HG03103 (cell line): Measurements from ENCODE around the gene ARL3.
"Not testable (repeated sequence)": the region's sequence is repeated elsewhere in the genome, so short reads cannot be mapped to it uniquely, and the experiment has no call there.

ENCODE experiments used
- ATAC-seq: cut with Tn5 transposase; IDR thresholded peaks from one replicate; pipeline ENCODE4 v1.9.1; 2021; ENCODE audit warnings: low read depth; ENCODE audit not compliant: unreplicated experiment

Gene ARL3

GRCh38 chr10:102713814-102714620, at the start of gene ARL3:
TSS of gene ARL3 (minus strand) at chr10:102714397. CDS start at chr10:102714275, 122 bp downstream.
- ATAC-seq: peak; percentile 78

DNA sequence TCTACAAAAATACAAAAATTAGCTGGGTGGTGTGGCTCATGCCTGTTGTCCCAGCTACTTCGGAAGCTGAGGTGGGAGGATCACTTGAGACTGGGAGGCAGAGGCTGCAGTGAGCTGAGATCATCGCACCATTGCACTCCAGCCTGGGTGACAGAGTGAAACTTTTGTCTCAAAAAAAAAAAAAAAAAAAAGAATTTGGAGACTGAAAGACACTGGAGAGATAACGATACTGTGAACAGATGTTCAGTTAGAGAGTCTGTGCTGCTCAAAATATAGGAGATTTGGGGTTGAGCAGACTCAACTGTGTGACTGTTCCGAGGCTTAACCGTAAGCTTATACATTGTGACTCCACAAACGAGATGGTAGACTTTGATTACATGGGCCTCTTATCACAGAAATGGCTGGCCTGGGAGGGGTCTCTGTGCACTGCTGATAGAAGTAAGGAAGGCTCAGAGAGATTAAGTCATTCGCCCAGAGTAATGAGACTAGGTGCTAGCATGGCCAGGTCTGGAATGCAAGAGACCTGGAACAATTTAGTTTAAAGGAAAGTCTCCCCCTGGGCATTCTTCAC, 48.9 kb upstream of the ARL3 start:
- no peak for ATAC-seq

GRCh38 chr10:102762401-102763015, 48.3 kb upstream of the ARL3 start:
- no peak for ATAC-seq

DNA sequence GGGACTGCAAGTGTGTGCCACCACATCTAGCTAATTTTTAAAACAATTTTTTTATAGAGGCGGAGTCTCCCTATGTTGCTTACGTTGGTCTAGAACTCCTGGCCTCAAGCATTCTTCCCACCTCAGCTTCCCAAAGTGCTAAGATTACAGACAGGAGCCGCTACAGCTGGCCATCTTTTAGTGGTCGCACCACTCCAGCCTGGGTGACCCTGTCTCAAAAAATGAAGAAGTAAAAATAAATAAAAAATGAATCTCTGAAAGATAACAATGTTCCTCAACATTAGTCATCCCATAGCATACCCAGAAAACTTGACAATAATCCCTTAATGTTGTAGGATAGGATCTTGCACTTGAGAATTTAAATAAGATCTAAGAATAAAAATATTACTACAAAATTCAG, 47.8 kb upstream of the ARL3 start:
- no peak for ATAC-seq

DNA sequence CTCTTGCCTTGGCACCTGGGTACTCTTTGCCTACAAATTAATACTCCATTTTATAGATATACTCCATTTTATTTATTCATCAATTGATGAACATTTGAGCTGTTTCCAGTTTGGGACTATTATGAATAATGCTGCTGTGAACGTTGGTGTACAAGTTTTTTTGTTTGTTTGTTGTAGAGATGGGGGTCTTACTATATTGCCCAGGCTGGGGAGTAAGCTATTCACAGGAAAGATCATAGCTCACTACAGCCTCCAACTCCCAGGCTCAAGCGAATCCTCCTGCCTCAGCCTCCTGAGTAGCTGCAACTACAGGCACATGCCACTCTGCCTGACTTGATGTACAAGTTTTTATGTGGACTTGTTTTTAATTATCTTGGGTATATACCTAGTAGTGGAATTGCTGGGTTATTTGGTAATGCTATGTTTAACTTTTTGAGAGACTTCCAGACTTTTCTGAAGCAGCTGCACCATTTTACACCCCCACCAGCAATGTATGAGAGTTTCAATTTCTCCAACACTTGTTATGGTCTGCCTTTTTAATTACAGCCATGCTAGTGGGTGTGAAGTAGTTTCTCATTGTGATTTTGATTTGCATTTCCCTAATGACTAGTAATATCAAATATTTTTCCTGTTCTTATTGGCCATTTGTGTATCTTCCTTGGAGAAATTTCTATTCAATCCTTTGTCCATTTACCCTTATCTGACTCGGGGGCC, 45.5 kb upstream of the ARL3 start:
- no peak for ATAC-seq

GRCh38 chr10:102758933-102759262, 44.7 kb upstream of the ARL3 start:
- not testable (repeated sequence) for ATAC-seq

DNA sequence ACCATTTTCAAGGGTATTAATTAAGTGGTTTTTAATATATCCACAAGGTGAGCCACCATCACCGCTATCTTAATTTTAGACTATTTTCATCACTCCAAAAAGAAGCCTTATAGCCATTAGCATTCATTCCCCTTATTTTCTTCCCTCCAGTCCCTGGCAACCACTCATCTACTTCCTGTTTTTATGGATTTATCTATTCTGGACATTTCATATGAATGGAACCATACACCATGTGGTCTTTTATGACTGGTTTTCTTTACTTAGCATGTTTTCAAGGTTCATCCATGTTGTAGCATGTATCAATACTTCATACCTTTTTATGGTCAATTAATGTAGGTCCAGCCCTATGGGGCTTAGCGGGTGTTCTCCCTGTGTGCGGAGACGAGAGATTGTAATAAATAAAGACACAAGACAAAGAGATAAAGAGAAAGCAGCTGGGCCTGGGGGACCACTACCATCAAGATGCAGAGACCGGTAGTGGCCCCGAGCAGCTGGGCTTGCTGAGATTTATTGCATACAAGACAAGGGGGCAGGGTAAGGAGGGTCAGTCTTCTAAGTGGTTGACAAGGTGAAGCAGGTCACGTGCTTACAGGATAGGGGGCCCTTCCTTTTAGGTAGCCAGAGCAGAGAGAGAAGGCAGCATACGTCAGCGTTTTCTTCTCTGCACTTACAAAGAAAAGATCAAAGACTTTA, 44.2 kb upstream of the ARL3 start:
- ATAC-seq: no peak

- no peak for ATAC-seq
Observed at GRCh38 chr10:102757323-102757722, 43.1 kb upstream of the ARL3 start.

- ATAC-seq: no peak
Observed at GRCh38 chr10:102753718-102754117, 39.5 kb upstream of the ARL3 start.

GRCh38 chr10:102752934-102753664, 38.9 kb upstream of the ARL3 start:
- no peak for ATAC-seq

DNA sequence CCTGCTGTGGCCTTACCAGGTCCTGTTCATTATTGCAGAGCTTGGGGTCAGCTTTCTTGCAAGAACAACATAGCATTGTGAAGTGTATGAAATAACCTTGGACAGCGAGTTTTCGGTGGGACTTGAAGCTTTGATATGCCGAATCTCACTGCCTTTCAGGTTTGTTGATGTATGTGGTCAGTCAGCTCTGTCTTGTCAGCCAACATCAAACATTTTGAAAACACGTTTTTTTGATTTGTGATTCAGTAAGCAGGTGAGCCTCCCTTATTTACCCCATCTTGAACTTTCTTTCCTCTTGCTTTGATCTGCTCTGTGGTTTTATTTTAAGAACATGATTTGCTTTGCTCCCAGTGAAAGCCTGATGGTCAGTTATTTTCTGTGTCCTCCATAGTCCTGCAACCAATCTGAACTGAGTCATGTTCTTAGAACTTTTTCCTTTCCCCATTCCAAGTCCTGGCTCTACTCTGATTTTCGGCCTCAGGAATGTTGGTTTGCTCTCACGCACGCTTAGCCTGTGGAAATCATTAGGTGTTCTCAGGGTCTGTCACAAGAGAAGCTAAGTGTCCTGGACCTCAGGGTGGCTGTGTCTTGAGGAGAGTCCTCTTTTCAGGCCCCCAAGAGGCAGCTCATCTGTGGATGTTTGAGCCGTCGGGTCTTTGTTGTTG, 38.2 kb upstream of the ARL3 start:
- no peak for ATAC-seq

- ATAC-seq: no peak
Observed at GRCh38 chr10:102745157-102745556, 31.0 kb upstream of the ARL3 start.

- ATAC-seq: no peak
Observed at GRCh38 chr10:102744374-102745051, 30.3 kb upstream of the ARL3 start.

GRCh38 chr10:102743588-102744373, 29.6 kb upstream of the ARL3 start, which contains the start of gene WBP1L:
TSS of gene WBP1L (plus strand) at chr10:102743948. CDS start at chr10:102744054, 106 bp downstream.
- peak; percentile 94 for ATAC-seq

GRCh38 chr10:102743078-102743587, 28.9 kb upstream of the ARL3 start:
- ATAC-seq: no peak

DNA sequence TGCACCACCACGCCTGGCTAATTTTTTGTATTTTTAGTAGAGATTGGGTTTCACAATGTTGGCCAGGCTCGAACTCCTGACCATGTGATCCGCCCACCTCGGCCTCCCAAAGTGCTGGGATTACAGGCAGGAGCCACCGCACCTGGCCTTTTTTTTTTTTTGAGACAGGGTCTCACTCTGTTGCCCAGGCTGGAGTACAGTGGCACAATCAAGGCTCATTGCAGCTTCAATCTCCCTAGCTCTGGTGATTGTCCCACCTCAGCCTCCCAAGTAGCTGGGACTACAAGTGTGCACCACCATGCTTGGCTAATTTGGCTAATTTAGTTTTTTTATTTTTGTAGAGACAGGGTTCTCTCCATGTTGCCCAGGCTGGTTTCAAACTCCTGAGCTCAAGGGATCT, 28.1 kb upstream of the ARL3 start:
- not testable (repeated sequence) for ATAC-seq

DNA sequence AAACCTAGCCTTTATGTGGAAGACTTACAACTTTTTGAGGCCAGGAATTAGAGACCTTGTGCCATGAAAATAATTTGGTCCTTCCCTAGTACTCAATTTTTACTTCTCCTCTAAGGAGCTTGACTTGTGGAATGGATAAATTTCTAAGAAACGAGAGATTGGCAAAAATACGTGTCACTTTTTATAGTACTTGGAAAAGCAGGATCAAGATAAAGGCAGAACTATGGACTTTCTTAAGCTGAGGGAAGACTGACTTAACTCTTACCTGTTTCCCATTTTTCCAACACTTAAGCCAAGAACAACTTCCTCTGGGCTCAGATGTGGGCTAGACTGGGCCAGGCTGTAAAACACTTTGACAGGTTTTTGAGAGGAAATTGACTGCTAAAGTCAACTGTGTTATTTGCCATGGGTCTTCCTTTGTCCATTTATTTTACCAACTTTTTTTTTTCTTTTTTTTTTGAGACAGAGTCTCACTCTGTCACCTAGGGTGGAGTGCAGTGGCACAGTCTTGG, 27.6 kb upstream of the ARL3 start:
- no peak for ATAC-seq

DNA sequence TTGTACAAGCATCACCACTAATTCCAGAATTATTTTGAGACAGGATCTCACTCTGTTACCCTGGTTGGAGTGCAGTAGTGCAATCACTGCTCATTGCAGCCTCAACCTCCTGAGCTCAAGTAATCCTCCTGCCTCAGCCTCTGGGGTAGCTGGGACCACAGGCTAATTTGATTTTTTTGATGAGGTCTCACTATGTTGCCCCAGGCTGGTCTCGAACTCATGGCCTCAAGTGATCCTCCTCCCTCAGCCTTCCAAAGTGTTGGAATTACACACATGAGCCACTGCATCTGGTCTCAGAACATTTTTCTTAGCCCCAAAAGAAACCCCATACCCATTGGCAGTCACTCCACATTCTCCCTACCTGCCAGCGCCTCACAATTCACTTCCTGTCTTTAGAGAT, 26.0 kb upstream of the ARL3 start:
- ATAC-seq: no peak
